ENCODE results near the gene FAM151B. TPM values are rescaled to one million over a fixed set of nuclear protein-coding genes. Genes with fewer than 3 reads are reported as not detected.

The FAM151B gene
- total and polyA plus RNA-seq, 2 of the 13 experiments (the other 11 are each of a cell fraction or from before 2014, with no cell fraction given) = 0.61 to 1.0 TPM

GRCh38 chr5:80481019-80481893 lies 6.6 kb upstream of the FAM151B start (continued):
- no peak for TF ChIP-seq BCLAF1 (IDR thresholded peaks at IDR 0.05)
- TF ChIP-seq SMC3 (IDR thresholded peaks at IDR 0.05; ENCODE audit: low read length) = peak; percentile 79; the same call in 1 of the 2 replicates
- 0 out of 4 replicates have a peak, but pooled peaks of 1 of the 2 experiments have one; percentile 31 for TF ChIP-seq HMGXB4 (CRISPR knock-in tag; IDR thresholded peaks at IDR 0.05; ENCODE audit: borderline replicate concordance in 1 of 2, low read depth in 1 of 2)
- TF ChIP-seq ZFY (CRISPR knock-in tag; IDR thresholded peaks at IDR 0.05) = peak; percentile 29; the same call in 1 of the 2 replicates
- 0 out of 2 replicates have a peak, but pooled peaks have one; percentile 43 for TF ChIP-seq ZMYM4 (CRISPR knock-in tag; IDR thresholded peaks at IDR 0.05)
- no peak for TF ChIP-seq ZNF512B (CRISPR knock-in tag; IDR thresholded peaks at IDR 0.05; ENCODE audit: borderline replicate concordance)
- no peak for TF ChIP-seq KDM4B (CRISPR knock-in tag; IDR thresholded peaks at IDR 0.05)
- TF ChIP-seq STAG1 (CRISPR knock-in tag; IDR thresholded peaks at IDR 0.05) = peak; percentile 84
- no peak for TF ChIP-seq SAFB2 (CRISPR knock-in tag; IDR thresholded peaks at IDR 0.05; ENCODE audit: borderline replicate concordance, low read depth)
- no peak for TF ChIP-seq ZFP37 (CRISPR knock-in tag; IDR thresholded peaks at IDR 0.05; ENCODE audit: borderline replicate concordance)
- TF ChIP-seq FOXM1 (CRISPR knock-in tag; IDR thresholded peaks at IDR 0.05) = no peak
- no peak for TF ChIP-seq MLXIP (CRISPR knock-in tag; IDR thresholded peaks at IDR 0.05; ENCODE audit: borderline replicate concordance)
- TF ChIP-seq THRA (CRISPR knock-in tag; IDR thresholded peaks at IDR 0.05; ENCODE audit: borderline replicate concordance) = 0 out of 2 replicates have a peak, but pooled peaks have one; percentile 16
- 0 out of 2 replicates have a peak, but pooled peaks have one; percentile 28 for TF ChIP-seq PPARG (CRISPR knock-in tag; conservative IDR thresholded peaks at IDR 0.05)
- TF ChIP-seq RXRB (CRISPR knock-in tag; IDR thresholded peaks at IDR 0.05; ENCODE audit: borderline replicate concordance) = peak; percentile 29; the same call in 1 of the 2 replicates

All from HepG2 (cell line).